IMR-90 (cell line): ENCODE results near the gene SPATC1L. TPM values are rescaled to one million over a fixed set of nuclear protein-coding genes. Genes with fewer than 3 reads are reported as not detected.
A peak's percentile ranks its signal among the peaks of the same experiment; 100 is the strongest.

ENCODE experiments used
- ATAC-seq: fragments of 200-7000 bp; cut with Tn5 transposase; 2 replicates; pipeline ENCODE4 v1.9.1; 2020; ENCODE audit warnings: low read depth, mild to moderate bottlenecking, moderate library complexity
- BruUV-seq: library from RNA; stranded (reverse); fragments of 400-500 nt; replicated peaks from 2 replicates; lab custom pipeline; 2021; lab: Mats Ljungman, UMichigan
- CTCF ChIA-PET: fragments of 300-600 bp; formaldehyde crosslinking; extraction: SDS; loops from one replicate; lab custom pipeline; 2021; ENCODE audit warnings: antibody characterized with exemption; lab: Yijun Ruan, JAX
- POLR2A ChIA-PET: fragments of 300-600 bp; sonication (Branson Sonifier 250); formaldehyde crosslinking; loops from one replicate; lab custom pipeline; 2022; ENCODE audit warnings: antibody characterized with exemption; ENCODE audit not compliant: unreplicated experiment; lab: Charles Lee
- DNase-seq: peaks from one replicate; pipeline ENCODE4 v3.0.0; 2013
- H2AFZ ChIP-seq: replicated peaks from 2 replicates; pipeline ENCODE3; 2013; ENCODE audit warnings: low read length, mild to moderate bottlenecking; ENCODE audit not compliant: poor library complexity
- H2AK5ac ChIP-seq: 2 replicates; pipeline ENCODE4 v1.6.1; 2013; ENCODE audit warnings: low read depth, low read length, inconsistent platforms
- H2AK9ac ChIP-seq: replicated peaks from 2 replicates; pipeline ENCODE3; 2013; ENCODE audit warnings: mild to moderate bottlenecking, low read depth, low read length, moderate library complexity; ENCODE audit not compliant: poor library complexity
- H2BK120ac ChIP-seq: 2 replicates; pipeline ENCODE4 v1.6.1; 2013; ENCODE audit warnings: low read depth, low read length, inconsistent platforms
- H2BK15ac ChIP-seq: 3 replicates; pipeline ENCODE4 v1.6.1; 2013; ENCODE audit warnings: low read depth, low read length, inconsistent platforms
- H2BK20ac ChIP-seq: 2 replicates; pipeline ENCODE4 v1.6.1; 2013; ENCODE audit warnings: low read depth, mild to moderate bottlenecking, inconsistent platforms, low read length, moderate library complexity
- H2BK5ac ChIP-seq: 2 replicates; pipeline ENCODE4 v1.6.1; 2013; ENCODE audit warnings: mild to moderate bottlenecking, low read depth, low read length, inconsistent platforms; ENCODE audit not compliant: poor library complexity, severe bottlenecking
- H3K14ac ChIP-seq: replicated peaks from 2 replicates; pipeline ENCODE4 v1.6.1; 2013; ENCODE audit warnings: low read depth, low read length, inconsistent platforms
- H3K18ac ChIP-seq: 2 replicates; pipeline ENCODE4 v1.6.1; 2013; ENCODE audit warnings: low read depth, low read length, control low read depth
- H3K23ac ChIP-seq: 2 replicates; pipeline ENCODE4 v1.6.1; 2013; ENCODE audit warnings: low read depth, low read length, inconsistent platforms
- H3K27ac ChIP-seq: 2 replicates; pipeline ENCODE4 v1.5.1; 2013; ENCODE audit warnings: mild to moderate bottlenecking, control low read depth, low read length; ENCODE audit not compliant: insufficient read depth
- H3K27me3 ChIP-seq: 2 replicates; pipeline ENCODE4 v1.6.1; 2013; ENCODE audit warnings: low read length; ENCODE audit not compliant: control insufficient read depth, insufficient read depth
- H3K36me3 ChIP-seq: 2 replicates; pipeline ENCODE4 v1.6.1; 2013; ENCODE audit warnings: low read length, mixed read lengths; ENCODE audit not compliant: control insufficient read depth, insufficient read depth
- H3K4ac ChIP-seq: 2 replicates; pipeline ENCODE4 v1.6.1; 2013; ENCODE audit warnings: low read depth, low read length, inconsistent platforms
- H3K4me1 ChIP-seq: 2 replicates; pipeline ENCODE4 v1.6.1; 2013; ENCODE audit warnings: low read length, mixed read lengths; ENCODE audit not compliant: control insufficient read depth, insufficient read depth
- H3K4me2 ChIP-seq: 2 replicates; pipeline ENCODE4 v1.6.1; 2013; ENCODE audit warnings: low read depth, mild to moderate bottlenecking, control low read depth, low read length, moderate library complexity
- H3K4me3 ChIP-seq: 2 replicates; pipeline ENCODE4 v1.5.1; 2013; ENCODE audit warnings: low read depth, mild to moderate bottlenecking, control low read depth, low read length, moderate library complexity; ENCODE audit not compliant: insufficient read depth
- H3K56ac ChIP-seq: 2 replicates; pipeline ENCODE4 v1.6.1; 2013; ENCODE audit warnings: low read length, inconsistent platforms; ENCODE audit not compliant: insufficient read depth; ENCODE audit errors: extremely low read depth
- H3K79me1 ChIP-seq, 2 experiments: 2 replicates each; pipeline ENCODE4 v1.6.1; 2013; ENCODE audit warnings: low read length in 2 of 2, inconsistent platforms in 1 of 2, low read depth in 1 of 2
- H3K9ac ChIP-seq: 2 replicates; pipeline ENCODE4 v1.6.1; 2013; ENCODE audit warnings: low read depth, low read length, control low read depth
- H3K9me1 ChIP-seq: 2 replicates; pipeline ENCODE4 v1.6.1; 2013; ENCODE audit warnings: low read length, inconsistent platforms; ENCODE audit not compliant: insufficient read depth
- H3K9me3 ChIP-seq: 2 replicates; pipeline ENCODE4 v1.6.1; 2013; ENCODE audit warnings: low read length; ENCODE audit not compliant: control insufficient read depth, insufficient read depth
- H4K20me1 ChIP-seq: 2 replicates; pipeline ENCODE4 v1.6.1; 2013; ENCODE audit warnings: low read length, inconsistent platforms; ENCODE audit not compliant: insufficient read depth
- H4K5ac ChIP-seq: 2 replicates; pipeline ENCODE4 v1.6.1; 2013; ENCODE audit warnings: mild to moderate bottlenecking, low read depth, low read length, control low read depth
- H4K8ac ChIP-seq, 2 experiments: 2 replicates each; pipeline ENCODE4 v1.6.1; 2013; ENCODE audit warnings: low read depth in 2 of 2, low read length in 2 of 2, control low read depth in 1 of 2, inconsistent platforms in 1 of 2
- H4K91ac ChIP-seq: 2 replicates; pipeline ENCODE4 v1.6.1; 2013; ENCODE audit warnings: low read depth, low read length, inconsistent platforms; ENCODE audit not compliant: insufficient read depth
- BHLHE40 ChIP-seq: fragments of 150-350 bp; IDR thresholded peaks from 2 replicates; pipeline ENCODE4 v1.6.1; 2016; ENCODE audit warnings: mild to moderate bottlenecking, low read depth, low read length
- CHD1 ChIP-seq: IDR thresholded peaks from 2 replicates; pipeline ENCODE4 v1.6.1; 2012; ENCODE audit warnings: low read depth, low read length, improper control_type of control experiment
- CTCF ChIP-seq: conservative IDR thresholded peaks from 2 replicates; pipeline ENCODE4 v1.5.1; 2012; ENCODE audit warnings: mild to moderate bottlenecking, low read depth, low read length, improper control_type of control experiment
- ELK1 ChIP-seq: fragments of 150-350 bp; IDR thresholded peaks from 2 replicates; pipeline ENCODE4 v1.6.1; 2016; ENCODE audit warnings: low read depth, mild to moderate bottlenecking, low read length, moderate library complexity, borderline replicate concordance
- FOS ChIP-seq: fragments of 150-350 bp; IDR thresholded peaks from 2 replicates; pipeline ENCODE4 v1.6.1; 2016; ENCODE audit warnings: low read depth, low read length
- MAFK ChIP-seq: IDR thresholded peaks from 2 replicates; pipeline ENCODE4 v1.6.1; 2012; ENCODE audit warnings: low read depth, low read length, improper control_type of control experiment
- MAZ ChIP-seq: IDR thresholded peaks from 2 replicates; pipeline ENCODE4 v1.6.1; 2012; ENCODE audit warnings: low read depth, mild to moderate bottlenecking, low read length, improper control_type of control experiment, moderate library complexity, borderline replicate concordance
- MXI1 ChIP-seq: IDR thresholded peaks from 2 replicates; pipeline ENCODE4 v1.6.1; 2012; ENCODE audit warnings: low read depth, mild to moderate bottlenecking, low read length, moderate library complexity, borderline replicate concordance
- NFE2L2 ChIP-seq: fragments of 150-350 bp; IDR thresholded peaks from 2 replicates; pipeline ENCODE4 v1.6.1; 2016; ENCODE audit warnings: low read depth, mild to moderate bottlenecking, low read length
- RAD21 ChIP-seq: IDR thresholded peaks from 2 replicates; pipeline ENCODE4 v1.6.1; 2012; ENCODE audit warnings: low read length, improper control_type of control experiment
- RCOR1 ChIP-seq: IDR thresholded peaks from 2 replicates; pipeline ENCODE4 v1.6.1; 2012; ENCODE audit warnings: mild to moderate bottlenecking, low read length, improper control_type of control experiment; ENCODE audit not compliant: insufficient replicate concordance
- RFX5 ChIP-seq: IDR thresholded peaks from 2 replicates; pipeline ENCODE4 v1.8.0; 2012; ENCODE audit warnings: low read depth, mild to moderate bottlenecking, low read length, moderate library complexity
- SMC3 ChIP-seq: fragments of 150-350 bp; IDR thresholded peaks from 2 replicates; pipeline ENCODE4 v1.6.1; 2016; ENCODE audit warnings: low read depth, mild to moderate bottlenecking, antibody characterized with exemption, low read length, moderate library complexity
- USF2 ChIP-seq: fragments of 150-350 bp; IDR thresholded peaks from 2 replicates; pipeline ENCODE4 v1.6.1; 2017; ENCODE audit warnings: mild to moderate bottlenecking, antibody characterized with exemption, low read length, low read depth
- whole genome bisulfite sequencing, 2 experiments: methylation state at CpG; one replicate each; pipeline versions ENCODE4 v1.1.5 to v1.1.7; 2013; ENCODE audit warnings: missing lambda C conversion rate in 2 of 2; ENCODE audit not compliant: insufficient read length in 1 of 2; ENCODE audit errors: extremely low coverage in 2 of 2; 5-methylcytosine and 5-hydroxymethylcytosine counted together
- dilution Hi-C: fragments of 300-500 bp; cut with HindIII; formaldehyde crosslinking; loops from one replicate; pipeline ENCODE4 v1.14.3; 2018; ENCODE audit warnings: low sequenced_read_pairs; ENCODE audit not compliant: unreplicated experiment
- in situ Hi-C: fragments of 300-500 bp; cut with MboI; formaldehyde crosslinking; loops from 3 replicates; pipeline ENCODE4 v1.14.3; 2019; ENCODE audit warnings: low sequenced_read_pairs, inconsistent platforms, mixed read lengths
- intact Hi-C: fragments of 100-400 bp; cut with micrococcal nuclease; formaldehyde crosslinking; loops from 2 replicates; pipeline ENCODE4 v1.10.0; 2022
- polyA plus RNA-seq, 3 experiments: library from polyadenylated mRNA; depleted of rRNA; stranded (reverse); fragments of >200 nt; gene quantifications; 2 replicates each; pipeline ENCODE4 v1.2.3, GENCODE V29; 2012; ENCODE audit warnings: low replicate concordance in 1 of 3
- total RNA-seq: library from RNA; depleted of rRNA; stranded (reverse); fragments of >200 nt; gene quantifications from 2 replicates; pipeline ENCODE4 v1.2.3, GENCODE V29; 2012

Gene SPATC1L
- total and polyA plus RNA-seq, 2 of the 4 experiments (the other 2 are of a cell fraction): 3.8 to 17.2 TPM

GRCh38 chr21:46118316-46119143, 65.7 kb downstream of the SPATC1L start:
- no peak for DNase-seq
- Histone ChIP-seq H3K79me1 (peaks cover 22 to 94% of the 10 kb centered on the region in 2 experiments), H2AFZ (no peak overlapping the region), H2AK9ac (peak overlapping the region; percentile 91), H2BK15ac (no peak overlapping the region), H3K18ac (no peak overlapping the region; the same call in 1 of the 2 replicates), H3K23ac (no peak overlapping the region), H3K9ac (no peak overlapping the region), H3K14ac (no peak overlapping the region; the same call in 1 of the 2 replicates), H4K8ac (0 out of 4 replicates have a peak overlapping the region, but pooled peaks of 1 of the 2 experiments have one; percentile 44), H3K27me3 (no peaks in the 10 kb centered on the region), H3K36me3 (peaks cover 96% of the 10 kb centered on the region), H2BK20ac (no peak overlapping the region), H4K5ac (no peak overlapping the region), H3K9me3 (peaks cover 5% of the 10 kb centered on the region), H3K4ac (no peak overlapping the region), H2BK5ac (peak overlapping the region; percentile 42), H3K56ac (no peak overlapping the region), H2BK120ac (no peak overlapping the region), H4K20me1 (peaks cover 83% of the 10 kb centered on the region), H2AK5ac (no peak overlapping the region), H3K4me1 (peaks cover 9% of the 10 kb centered on the region; the same call in 1 of the 2 replicates), H3K4me2 (no peak overlapping the region), H3K27ac (peak overlapping the region; percentile 48), H3K4me3 (no peak overlapping the region), H3K9me1 (peaks cover 18% of the 10 kb centered on the region), H4K91ac (no peak overlapping the region)
- ChIA-PET CTCF (no interaction called here), POLR2A (no interaction called here)
- in situ Hi-C loops: no loop called here
- intact Hi-C loops: no loop called here
- no peak for ATAC-seq
- dilution Hi-C loops: no loop called here
- 96% methylated on average over 20 of the region's 27 CpGs; no CpG with 5 or more reads in 1 of the 2 experiments for WGBS, 2 experiments
- BruUV-seq: no TSS peak
- TF ChIP-seq ELK1 (no peak), RFX5 (no peak), CTCF (no peak), FOS (no peak), BHLHE40 (no peak), NFE2L2 (no peak), RCOR1 (no peak), MXI1 (no peak), USF2 (no peak), CHD1 (no peak), MAZ (no peak), SMC3 (no peak), RAD21 (no peak), MAFK (no peak)
